Endothelial cell of umbilical vein (primary cell): ENCODE data around the gene GRID1. TPM values are rescaled to one million over a fixed set of nuclear protein-coding genes. Genes with fewer than 3 reads are reported as not detected.

Source experiments
- BruUV-seq: library from RNA; stranded (reverse); fragments of 400-500 nt; replicated peaks from 2 replicates; lab custom pipeline; 2021; lab: Mats Ljungman, UMichigan
- CTCF ChIA-PET: fragments of 300-600, 350-600 bp; sonication (Branson Sonifier 250); formaldehyde crosslinking; loops from one replicate; lab custom pipeline; 2021; ENCODE audit warnings: antibody characterized with exemption, inconsistent platforms; lab: Charles Lee
- POLR2A ChIA-PET: fragments of 300-600, 350-600 bp; sonication (Branson Sonifier 250); formaldehyde crosslinking; loops from one replicate; lab custom pipeline; 2021; ENCODE audit warnings: antibody characterized with exemption, inconsistent platforms; lab: Charles Lee
- DNase-seq: peaks from one replicate; pipeline ENCODE4 v3.0.0-alpha.2; 2011; ENCODE audit warnings: low read depth, low spot score
- FAIRE-seq: peaks from 2 replicates; lab custom pipeline; 2011; peaks lifted over from hg19 to GRCh38; lab: Jason Lieb, UNC
- H2AFZ ChIP-seq: 2 replicates; pipeline ENCODE4 v1.6.0; 2012; ENCODE audit warnings: low read depth, low read length, control low read depth, inconsistent platforms
- H3K27ac ChIP-seq: 2 replicates; pipeline ENCODE4 v1.5.1; 2011; ENCODE audit warnings: low read depth, mild to moderate bottlenecking, control low read depth, low read length, moderate library complexity; ENCODE audit not compliant: insufficient read depth
- H3K27me3 ChIP-seq, 2 experiments: 2 replicates each; pipeline versions ENCODE4 v1.6.0 to v1.6.1; 2011; ENCODE audit warnings: low read length in 2 of 2, mixed read lengths in 1 of 2; ENCODE audit not compliant: control insufficient read depth in 2 of 2, insufficient read depth in 2 of 2
- H3K36me3 ChIP-seq, 2 experiments: 2 replicates in 1 of 2; 3 replicates in 1 of 2; pipeline ENCODE4 v1.5.1; 2011; ENCODE audit warnings: low read length in 2 of 2, mild to moderate bottlenecking in 1 of 2, moderate library complexity in 1 of 2; ENCODE audit not compliant: control insufficient read depth in 2 of 2, insufficient read depth in 2 of 2; ENCODE audit errors: extremely low read depth in 1 of 2
- H3K4me1 ChIP-seq: 3 replicates; pipeline ENCODE4 v1.5.1; 2011; ENCODE audit warnings: mild to moderate bottlenecking, low read length; ENCODE audit not compliant: control insufficient read depth, insufficient read depth; ENCODE audit errors: extremely low read depth
- H3K4me2 ChIP-seq: 2 replicates; pipeline ENCODE4 v1.6.1; 2011; ENCODE audit warnings: low read length, control low read depth, mixed read lengths; ENCODE audit not compliant: insufficient read depth
- H3K4me3 ChIP-seq, 3 experiments: fragments of 200-600 bp in 1 of 3; sonication (generic), shearing (Covaris generic) in 1 of 3; replicated peaks in 1 of 3; 2 replicates each; pipeline ENCODE4 v1.5.1; 2011 to 2016; ENCODE audit warnings: control low read depth in 3 of 3, low read length in 3 of 3, mild to moderate bottlenecking in 2 of 3, inconsistent platforms in 1 of 3, low read depth in 1 of 3, moderate library complexity in 1 of 3; ENCODE audit not compliant: insufficient read depth in 1 of 3
- H3K79me2 ChIP-seq: 2 replicates; pipeline ENCODE4 v1.6.0; 2012; ENCODE audit warnings: low read length, inconsistent platforms; ENCODE audit not compliant: control insufficient read depth, insufficient read depth
- H3K9ac ChIP-seq: replicated peaks from 2 replicates; pipeline ENCODE3; 2011; ENCODE audit warnings: low read length, control low read depth; ENCODE audit not compliant: insufficient read depth; ENCODE audit errors: extremely low read depth
- H3K9me1 ChIP-seq: replicated peaks from 3 replicates; pipeline ENCODE4 v1.6.0; 2011; ENCODE audit warnings: mild to moderate bottlenecking, low read length; ENCODE audit not compliant: control insufficient read depth, insufficient read depth; ENCODE audit errors: extremely low read depth
- H3K9me3 ChIP-seq: replicated peaks from 2 replicates; pipeline ENCODE4 v1.5.1; 2012; ENCODE audit warnings: low read length, inconsistent platforms; ENCODE audit not compliant: control insufficient read depth, insufficient read depth
- H4K20me1 ChIP-seq: replicated peaks from 2 replicates; pipeline ENCODE3; 2011; ENCODE audit warnings: mild to moderate bottlenecking, low read length; ENCODE audit not compliant: control insufficient read depth, insufficient read depth; ENCODE audit errors: extremely low read depth
- EZH2 ChIP-seq: IDR thresholded peaks from 2 replicates; pipeline ENCODE4 v1.6.1; 2012; ENCODE audit warnings: borderline replicate concordance, low read depth, mild to moderate bottlenecking, moderate library complexity, low read length, inconsistent platforms; ENCODE audit not compliant: severe bottlenecking
- FOS ChIP-seq: IDR thresholded peaks from 2 replicates; pipeline ENCODE4 v1.6.1; 2011; ENCODE audit warnings: mild to moderate bottlenecking, low read length, moderate library complexity, borderline replicate concordance; ENCODE audit not compliant: insufficient read depth
- GATA2 ChIP-seq: IDR thresholded peaks from 2 replicates; pipeline ENCODE4 v1.7.0; 2011; ENCODE audit warnings: low read depth, mild to moderate bottlenecking, moderate library complexity, mixed read lengths, low read length; ENCODE audit not compliant: insufficient read length, insufficient read depth
- JUN ChIP-seq: IDR thresholded peaks from 2 replicates; pipeline ENCODE4 v1.6.1; 2011; ENCODE audit warnings: borderline replicate concordance, low read depth; ENCODE audit not compliant: insufficient read length, insufficient read depth
- MAX ChIP-seq: IDR thresholded peaks from 2 replicates; pipeline ENCODE4 v1.6.1; 2011; ENCODE audit not compliant: insufficient read depth, insufficient read length
- MYC ChIP-seq: IDR thresholded peaks from one replicate; pipeline ENCODE4 v1.6.1; 2011; ENCODE audit warnings: mild to moderate bottlenecking, low read depth, low read length
- POLR2A ChIP-seq: IDR thresholded peaks from 2 replicates; pipeline ENCODE4 v1.6.1; 2012; ENCODE audit warnings: low read depth, mild to moderate bottlenecking, control low read depth, low read length
- POLR2AphosphoS5 ChIP-seq: IDR thresholded peaks from 2 replicates; pipeline ENCODE4 v1.6.1; 2012; ENCODE audit warnings: low read depth, mild to moderate bottlenecking, control low read depth, low read length, moderate library complexity; ENCODE audit not compliant: insufficient read depth
- dilution Hi-C: fragments of 300-500 bp; cut with MboI; formaldehyde crosslinking; loops from one replicate; pipeline ENCODE4 v1.15.0; 2019; ENCODE audit warnings: low sequenced_read_pairs; ENCODE audit not compliant: extremely low pct_ligation_motif_present
- intact Hi-C: fragments of 100-400 bp; cut with micrococcal nuclease; formaldehyde crosslinking; loops from one replicate; pipeline ENCODE4 v1.10.0; 2022
- polyA plus RNA-seq, 4 experiments: library from polyadenylated mRNA; depleted of rRNA in 3 of 4; stranded (reverse) in 3 of 4; unstranded in 1 of 4; fragments of >200 nt; gene quantifications; 2 replicates each; pipeline versions ENCODE4 v1.2.1 to v1.2.3, GENCODE V29; 2011 to 2012; ENCODE audit warnings: missing spikeins in 1 of 4
- total RNA-seq: library from RNA; stranded (reverse); gene quantifications from 2 replicates; pipeline ENCODE4 v1.2.3, GENCODE V29; 2021
- TF ChIP-seq, protein P1 (sequence below), 2 donors: IDR thresholded peaks; 1 replicate in 1 of 2; 2 replicates in 1 of 2; pipeline ENCODE4 v1.5.1; 2011; ENCODE audit warnings: low read length in 2 of 2, mild to moderate bottlenecking in 2 of 2, moderate library complexity in 2 of 2, control low read depth in 1 of 2, inconsistent platforms in 1 of 2, low read depth in 1 of 2; ENCODE audit not compliant: insufficient read depth in 1 of 2; ENCODE audit errors: extremely low read depth in 1 of 2

GRID1 gene
- total and polyA plus RNA-seq, 2 donors (not counting 3 experiments of a cell fraction or from before 2014, with no cell fraction given), result not detected

- intact Hi-C loops (no loop called here), dilution Hi-C loops (no loop called here)
- CTCF ChIA-PET, result no interaction called here
- POLR2A ChIA-PET, result no interaction called here
- Histone ChIP-seq H3K9me1 (no peaks in the 10 kb centered on the region), H2AFZ (no peak overlapping the region), H3K4me3 (no peak overlapping the region), H4K20me1 (no peaks in the 10 kb centered on the region), H3K4me2 (no peak overlapping the region), H3K4me1 (no peaks in the 10 kb centered on the region), H3K27me3 (no peaks in the 10 kb centered on the region), H3K79me2 (no peaks in the 10 kb centered on the region), H3K9me3 (peaks cover 2% of the 10 kb centered on the region), H3K9ac (no peak overlapping the region), H3K36me3 (no peaks in the 10 kb centered on the region), H3K27ac (no peak overlapping the region)
- DNase-seq (no peak), FAIRE-seq (no peak)
- TF ChIP-seq MYC, result no peak
- no peak for TF ChIP-seq POLR2A
- TF ChIP-seq, protein P1, sequence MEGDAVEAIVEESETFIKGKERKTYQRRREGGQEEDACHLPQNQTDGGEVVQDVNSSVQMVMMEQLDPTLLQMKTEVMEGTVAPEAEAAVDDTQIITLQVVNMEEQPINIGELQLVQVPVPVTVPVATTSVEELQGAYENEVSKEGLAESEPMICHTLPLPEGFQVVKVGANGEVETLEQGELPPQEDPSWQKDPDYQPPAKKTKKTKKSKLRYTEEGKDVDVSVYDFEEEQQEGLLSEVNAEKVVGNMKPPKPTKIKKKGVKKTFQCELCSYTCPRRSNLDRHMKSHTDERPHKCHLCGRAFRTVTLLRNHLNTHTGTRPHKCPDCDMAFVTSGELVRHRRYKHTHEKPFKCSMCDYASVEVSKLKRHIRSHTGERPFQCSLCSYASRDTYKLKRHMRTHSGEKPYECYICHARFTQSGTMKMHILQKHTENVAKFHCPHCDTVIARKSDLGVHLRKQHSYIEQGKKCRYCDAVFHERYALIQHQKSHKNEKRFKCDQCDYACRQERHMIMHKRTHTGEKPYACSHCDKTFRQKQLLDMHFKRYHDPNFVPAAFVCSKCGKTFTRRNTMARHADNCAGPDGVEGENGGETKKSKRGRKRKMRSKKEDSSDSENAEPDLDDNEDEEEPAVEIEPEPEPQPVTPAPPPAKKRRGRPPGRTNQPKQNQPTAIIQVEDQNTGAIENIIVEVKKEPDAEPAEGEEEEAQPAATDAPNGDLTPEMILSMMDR (IDR thresholded peaks at IDR 0.05; ENCODE audit: extremely low read depth in 1 of 2, insufficient read depth in 1 of 2, low read depth in 1 of 2, low read length in 2 of 2), result no peak
- no TSS peak for BruUV-seq
Observed at GRCh38 chr10:85946713-85947326, 419.8 kb downstream of the GRID1 start.

GRCh38 chr10:85936161-85936560, 430.4 kb downstream of the GRID1 start:
- intact Hi-C loops, result no loop called here
- Histone ChIP-seq H3K9me1 (no peaks in the 10 kb centered on the region), H2AFZ (no peak overlapping the region), H3K4me3 (no peak overlapping the region), H3K79me2 (no peaks in the 10 kb centered on the region), H3K4me2 (no peak overlapping the region), H3K27ac (no peak overlapping the region), H3K36me3 (no peaks in the 10 kb centered on the region), H3K9me3 (no peaks in the 10 kb centered on the region), H4K20me1 (no peaks in the 10 kb centered on the region), H3K9ac (no peak overlapping the region), H3K27me3 (no peaks in the 10 kb centered on the region), H3K4me1 (no peaks in the 10 kb centered on the region)
- no peak for TF ChIP-seq EZH2
- no peak for TF ChIP-seq GATA2
- TF ChIP-seq JUN, result no peak
- TF ChIP-seq, protein P1 (IDR thresholded peaks at IDR 0.05; ENCODE audit: extremely low read depth in 1 of 2, insufficient read depth in 1 of 2, low read depth in 1 of 2, low read length in 2 of 2), result no peak
- no peak for TF ChIP-seq POLR2A
- TF ChIP-seq POLR2AphosphoS5, result no peak
- TF ChIP-seq FOS, result no peak
- no peak for TF ChIP-seq MYC
- no peak for TF ChIP-seq MAX
- dilution Hi-C loops, result no loop called here
- CTCF ChIA-PET, result no interaction called here
- no peak for DNase-seq
- FAIRE-seq, result no peak
- POLR2A ChIA-PET, result no interaction called here
- no TSS peak for BruUV-seq
